GM12878 (cell line): ENCODE data around the gene GABBR2. TPM values are rescaled to one million over a fixed set of nuclear protein-coding genes. Genes with fewer than 3 reads are reported as not detected.

Experiments
- ATAC-seq: fragments of 200-7000 bp; cut with Tn5 transposase; 3 replicates; pipeline ENCODE4 v1.9.1; 2020; ENCODE audit warnings: mild to moderate bottlenecking, moderate library complexity
- BruUV-seq: library from RNA; stranded (reverse); fragments of 400-500 nt; replicated peaks from 2 replicates; lab custom pipeline; 2021; lab: Mats Ljungman, UMichigan
- CTCF ChIA-PET: fragments of 300-600 bp; sonication (Branson Sonifier 250); formaldehyde crosslinking; extraction: SDS; loops from one replicate; lab custom pipeline; 2021; ENCODE audit warnings: inconsistent platforms; lab: Yijun Ruan, JAX
- POLR2A ChIA-PET: fragments of 350-600 bp; formaldehyde crosslinking; extraction: SDS; loops from one replicate; lab custom pipeline; 2021; ENCODE audit warnings: inconsistent platforms; lab: Charles Lee
- RAD21 ChIA-PET: fragments of 300-600 bp; sonication (Branson Sonifier 250); formaldehyde crosslinking; loops from one replicate; lab custom pipeline; 2023; ENCODE audit warnings: antibody characterized with exemption; ENCODE audit not compliant: unreplicated experiment; lab: Charles Lee
- SMC1A ChIA-PET: fragments of 300-600 bp; sonication (Branson Sonifier 250); formaldehyde crosslinking; loops from one replicate; lab custom pipeline; 2023; ENCODE audit not compliant: unreplicated experiment, uncharacterized antibody; lab: Charles Lee
- DNase-seq: peaks from one replicate; pipeline ENCODE4 v3.0.0-alpha.2; 2011; ENCODE audit warnings: low read depth, low spot score
- FAIRE-seq: peaks from 3 replicates; lab custom pipeline; 2011; peaks lifted over from hg19 to GRCh38; lab: Jason Lieb, UNC
- H2AFZ ChIP-seq: 2 replicates; pipeline ENCODE4 v1.6.0; 2011; ENCODE audit warnings: low read depth, low read length, control low read depth; ENCODE audit not compliant: control insufficient read depth
- H3K27ac ChIP-seq: 2 replicates; pipeline ENCODE4 v1.5.1; 2011; ENCODE audit warnings: control low read depth; ENCODE audit not compliant: control insufficient read depth, insufficient read depth
- H3K27me3 ChIP-seq, 2 experiments: replicated peaks in 1 of 2; 2 replicates each; pipeline versions ENCODE4 v1.6.0 to v1.6.1; 2011; ENCODE audit warnings: low read length in 1 of 2; ENCODE audit not compliant: control insufficient read depth in 2 of 2, insufficient read depth in 2 of 2
- H3K36me3 ChIP-seq, 2 experiments: 2 replicates each; pipeline ENCODE4 v1.5.1; 2011; ENCODE audit warnings: low read length in 1 of 2; ENCODE audit not compliant: control insufficient read depth in 2 of 2, insufficient read depth in 2 of 2
- H3K4me1 ChIP-seq: 2 replicates; pipeline ENCODE4 v1.6.1; 2011; ENCODE audit warnings: mild to moderate bottlenecking, low read length, moderate library complexity, mixed read lengths; ENCODE audit not compliant: control insufficient read depth, insufficient read depth
- H3K4me2 ChIP-seq: 2 replicates; pipeline ENCODE4 v1.6.0; 2011; ENCODE audit warnings: control low read depth; ENCODE audit not compliant: control insufficient read depth, insufficient read depth
- H3K4me3 ChIP-seq: fragments of 200-600 bp; sonication (generic); 2 replicates; pipeline ENCODE4 v1.5.1; 2016
- H3K79me2 ChIP-seq: 2 replicates; pipeline ENCODE4 v1.6.0; 2011; ENCODE audit warnings: low read length; ENCODE audit not compliant: control insufficient read depth, insufficient read depth
- H3K9ac ChIP-seq: 2 replicates; pipeline ENCODE4 v1.8.0; 2011; ENCODE audit warnings: low read length, control low read depth, mixed read lengths; ENCODE audit not compliant: control insufficient read depth, insufficient read depth
- H3K9me3 ChIP-seq: replicated peaks from 3 replicates; pipeline ENCODE4 v1.5.1; 2011; ENCODE audit warnings: mild to moderate bottlenecking, low read length; ENCODE audit not compliant: control insufficient read depth, insufficient read depth
- H4K20me1 ChIP-seq: 2 replicates; pipeline ENCODE4 v1.6.0; 2011; ENCODE audit not compliant: control insufficient read depth, insufficient read depth
- CBFB ChIP-seq: IDR thresholded peaks from 2 replicates; pipeline ENCODE4 v1.6.1; 2016; ENCODE audit warnings: antibody characterized with exemption, low read depth
- CEBPB ChIP-seq, 2 experiments: fragments of 150-350 bp in 1 of 2; IDR thresholded peaks; 2 replicates each; pipeline ENCODE4 v1.6.1; 2012 to 2014; ENCODE audit warnings: low read depth in 2 of 2, low read length in 2 of 2, borderline replicate concordance in 1 of 2, inconsistent platforms in 1 of 2
- CTCF ChIP-seq, 3 experiments: IDR thresholded peaks in 2 of 3; conservative IDR thresholded peaks in 1 of 3; 2 replicates each; pipeline ENCODE4 v1.5.1; 2011; ENCODE audit warnings: low read depth in 3 of 3, low read length in 3 of 3, mild to moderate bottlenecking in 3 of 3, control low read depth in 2 of 3, moderate library complexity in 2 of 3, inconsistent platforms in 1 of 3, mixed read lengths in 1 of 3; ENCODE audit not compliant: control insufficient read depth in 2 of 3, insufficient read depth in 1 of 3; ENCODE audit errors: extremely low read depth in 1 of 3
- EGR1 ChIP-seq, 2 experiments: IDR thresholded peaks; 1 replicate in 1 of 2; 2 replicates in 1 of 2; pipeline ENCODE4 v1.6.1; 2011 to 2012; ENCODE audit warnings: low read depth in 2 of 2, low read length in 2 of 2, borderline replicate concordance in 1 of 2, mild to moderate bottlenecking in 1 of 2, moderate library complexity in 1 of 2
- HDAC6 ChIP-seq: fragments of 200-600 bp; sonication (generic); IDR thresholded peaks from one replicate; pipeline ENCODE4 v1.8.0; 2017; ENCODE audit warnings: antibody characterized with exemption; ENCODE audit not compliant: unreplicated experiment
- HSF1 ChIP-seq: fragments of 150-350 bp; IDR thresholded peaks from 2 replicates; pipeline ENCODE4 v1.6.1; 2014; ENCODE audit warnings: mild to moderate bottlenecking, low read depth, low read length
- MAX ChIP-seq: IDR thresholded peaks from 2 replicates; pipeline ENCODE4 v1.6.1; 2012; ENCODE audit warnings: low read depth, low read length, improper control_type of control experiment
- MYC ChIP-seq: IDR thresholded peaks from 2 replicates; pipeline ENCODE4 v1.6.1; 2011; ENCODE audit warnings: mild to moderate bottlenecking, low read length, moderate library complexity, inconsistent platforms; ENCODE audit not compliant: insufficient read depth, insufficient replicate concordance, insufficient read length, severe bottlenecking
- NFYB ChIP-seq: IDR thresholded peaks from 2 replicates; pipeline ENCODE4 v1.6.1; 2011; ENCODE audit warnings: low read depth, mild to moderate bottlenecking, low read length, improper control_type of control experiment, moderate library complexity; ENCODE audit not compliant: insufficient read depth
- POLR2AphosphoS5 ChIP-seq: IDR thresholded peaks from 2 replicates; pipeline ENCODE4 v1.6.1; 2011; ENCODE audit warnings: mild to moderate bottlenecking, low read length, inconsistent platforms
- SIX5 ChIP-seq: IDR thresholded peaks from 2 replicates; pipeline ENCODE4 v1.6.1; 2011; ENCODE audit warnings: mild to moderate bottlenecking, low read depth, low read length, moderate library complexity; ENCODE audit not compliant: severe bottlenecking
- SRF ChIP-seq, 2 experiments: IDR thresholded peaks; 2 replicates each; pipeline ENCODE4 v1.6.1; 2011; ENCODE audit warnings: low read depth in 2 of 2, low read length in 2 of 2, mild to moderate bottlenecking in 1 of 2, moderate library complexity in 1 of 2
- STAT1 ChIP-seq: fragments of 450-650 bp; conservative IDR thresholded peaks from 2 replicates; pipeline ENCODE4 v1.6.1; 2014; ENCODE audit warnings: antibody characterized with exemption, mild to moderate bottlenecking
- SUPT20H ChIP-seq: IDR thresholded peaks from 2 replicates; pipeline ENCODE4 v1.6.1; 2011; ENCODE audit warnings: low read depth, mild to moderate bottlenecking, low read length, moderate library complexity, borderline replicate concordance; ENCODE audit not compliant: control insufficient read depth
- ZNF274 ChIP-seq: IDR thresholded peaks from one replicate; pipeline ENCODE4 v1.8.0; 2011; ENCODE audit not compliant: insufficient read length, insufficient read depth
- WGBS: methylation state at CpG from one replicate; pipeline ENCODE4 v1.1.6; 2016; ENCODE audit warnings: low lambda C conversion rate; ENCODE audit not compliant: insufficient replicate concordance, insufficient coverage; ENCODE audit errors: missing lambda C conversion rate; 5-methylcytosine and 5-hydroxymethylcytosine counted together
- in situ Hi-C: fragments of 300-500 bp; cut with MboI; formaldehyde crosslinking; loops from 9 replicates; pipeline ENCODE4 v1.14.3; 2018; ENCODE audit warnings: mixed read lengths
- intact Hi-C: fragments of 100-400 bp; cut with micrococcal nuclease; formaldehyde crosslinking; loops from one replicate; pipeline ENCODE4 v1.14.2; 2022; ENCODE audit not compliant: unreplicated experiment
- polyA plus RNA-seq, 11 experiments: library from polyadenylated mRNA; depleted of rRNA in 4 of 11; unstranded in 6 of 11; stranded (reverse) in 5 of 11; fragments of >200 nt; fragmentation: Nextera tagmentation in 4 of 11; fragmentation: Illumina TruSeq in 1 of 11; extraction: Ambion mirVana in 4 of 11; extraction: Trizol in 1 of 11; gene quantifications; 1 replicate in 1 of 11; 2 replicates in 10 of 11; pipeline versions ENCODE4 v1.2.1 to v1.2.3, GENCODE V29; 2011 to 2016; ENCODE audit warnings: inconsistent platforms in 2 of 11, missing spikeins in 2 of 11, low read depth in 1 of 11
- total RNA-seq, 4 experiments: library from RNA; depleted of rRNA in 3 of 4; stranded (reverse); fragments of >200 nt in 3 of 4; fragmentation: Illumina TruSeq in 1 of 4; extraction: Trizol in 1 of 4; gene quantifications; 2 replicates each; pipeline versions ENCODE4 v1.2.1 to v1.2.3, GENCODE V29; 2013 to 2021
- TF ChIP-seq, protein P1 (sequence below): IDR thresholded peaks from 2 replicates; pipeline ENCODE4 v1.6.1; 2011; ENCODE audit warnings: low read depth, low read length, improper control_type of control experiment, borderline replicate concordance

The GABBR2 gene
- total and polyA plus RNA-seq, 10 of the 15 experiments (the other 5 are each of a cell fraction or from before 2014, with no cell fraction given) = 0.02 to 2.2 (median 0.06) TPM; not detected in 2

GRCh38 chr9:98262056-98262455, 446.7 kb downstream of the GABBR2 start:
- TF ChIP-seq, protein P1, sequence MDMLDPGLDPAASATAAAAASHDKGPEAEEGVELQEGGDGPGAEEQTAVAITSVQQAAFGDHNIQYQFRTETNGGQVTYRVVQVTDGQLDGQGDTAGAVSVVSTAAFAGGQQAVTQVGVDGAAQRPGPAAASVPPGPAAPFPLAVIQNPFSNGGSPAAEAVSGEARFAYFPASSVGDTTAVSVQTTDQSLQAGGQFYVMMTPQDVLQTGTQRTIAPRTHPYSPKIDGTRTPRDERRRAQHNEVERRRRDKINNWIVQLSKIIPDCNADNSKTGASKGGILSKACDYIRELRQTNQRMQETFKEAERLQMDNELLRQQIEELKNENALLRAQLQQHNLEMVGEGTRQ = no peak
- no peak for TF ChIP-seq CEBPB (IDR thresholded peaks at IDR 0.05; ENCODE audit: borderline replicate concordance in 1 of 2, low read depth in 2 of 2, low read length in 2 of 2)
- TF ChIP-seq STAT1 = no peak
- no peak for TF ChIP-seq HDAC6
- no peak for TF ChIP-seq CBFB
- no peak for TF ChIP-seq ZNF274
- TF ChIP-seq NFYB = no peak
- TF ChIP-seq MAX = no peak
- no peak for TF ChIP-seq SRF (IDR thresholded peaks at IDR 0.05; ENCODE audit: low read depth in 2 of 2, low read length in 2 of 2)
- no peak for TF ChIP-seq CTCF (IDR thresholded peaks at IDR 0.05 in 2 of 3, conservative IDR thresholded peaks at IDR 0.05 in 1 of 3; ENCODE audit: control insufficient read depth in 2 of 3, extremely low read depth in 1 of 3, insufficient read depth in 1 of 3, low read depth in 3 of 3, low read length in 3 of 3)
- TF ChIP-seq SIX5 = no peak
- TF ChIP-seq POLR2AphosphoS5 = no peak
- no peak for TF ChIP-seq HSF1
- TF ChIP-seq EGR1 (IDR thresholded peaks at IDR 0.05; ENCODE audit: borderline replicate concordance in 1 of 2, low read depth in 2 of 2, low read length in 2 of 2) = no peak
- no peak for TF ChIP-seq SUPT20H
- TF ChIP-seq MYC = no peak
- ATAC-seq (no peak), DNase-seq (no peak), FAIRE-seq (no peak)
- H3K27ac ChIP-seq = no peak overlapping the region
- 99% methylated on average over 3 of the region's 3 CpGs for WGBS
- in situ Hi-C loops (loop anchor here (5.0 to 10.0 kb wide), 2 partner anchors 190 to 537 kb away; no protein-coding TSS in a partner anchor), intact Hi-C loops (loop anchor here (10.0 kb wide), 1 partner anchor 547 kb away; no protein-coding TSS in a partner anchor)
- POLR2A ChIA-PET = no interaction called here
- CTCF ChIA-PET = interaction anchor here (1.3 to 2.9 kb wide), 6 partner anchors 56 to 339 kb away, joined by 3 to 41 read pairs (median 22); partner anchors contain the start of genes TRIM14 and TRMO
- H3K4me1 ChIP-seq = no peaks in the 10 kb centered on the region
- SMC1A ChIA-PET = interaction anchor here (0.6 to 3.0 kb wide), 7 partner anchors 57 to 339 kb away, joined by 3 to 23 read pairs (median 3); partner anchors contain the start of gene TRMO
- RAD21 ChIA-PET = interaction anchor here (0.9 to 2.5 kb wide), 5 partner anchors 56 to 339 kb away, joined by 3 to 15 read pairs (median 8); partner anchors contain the start of genes TRIM14 and TRMO
- BruUV-seq = no TSS peak
- no peaks in the 10 kb centered on the region for H3K27me3 ChIP-seq
- no peaks in the 10 kb centered on the region for H3K79me2 ChIP-seq
- H3K4me2 ChIP-seq = no peak overlapping the region
- H3K36me3 ChIP-seq = no peaks in the 10 kb centered on the region
- H3K9ac ChIP-seq = no peak overlapping the region
- H4K20me1 ChIP-seq = no peaks in the 10 kb centered on the region
- no peak overlapping the region for H3K4me3 ChIP-seq
- no peak overlapping the region for H2AFZ ChIP-seq
- no peaks in the 10 kb centered on the region for H3K9me3 ChIP-seq
